T-helper 2 cell treated with Interferon-gamma antibody and Interleukin-4, amounts not matched to agents 100 ng/mL and 5 ng/mL, for 36 hours (primary cell): ENCODE measurements around the gene CFAP300. TPM values are rescaled to one million over a fixed set of nuclear protein-coding genes. Genes with fewer than 3 reads are reported as not detected.

Experiments used
- intact Hi-C: fragments of 100-400 bp; cut with micrococcal nuclease; formaldehyde crosslinking; loops from one replicate; pipeline ENCODE4 v1.15.1; 2023
- total RNA-seq: library from RNA; stranded (reverse); gene quantifications from 2 replicates; pipeline ENCODE4 v1.2.3, GENCODE V29; 2022

Gene CFAP300
- total RNA-seq, 1 donor from 2014 or later: not detected

- intact Hi-C loops: no loop called here
Observed at GRCh38 chr11:102071497-102072472, 24.5 kb downstream of the CFAP300 start.

GRCh38 chr11:102073253-102073652, 26.0 kb downstream of the CFAP300 start:
- intact Hi-C loops: no loop called here

- intact Hi-C loops: no loop called here
Observed at GRCh38 chr11:102079625-102080024, 32.4 kb downstream of the CFAP300 start.

GRCh38 chr11:102081313-102081712, 34.1 kb downstream of the CFAP300 start:
- intact Hi-C loops: no loop called here

- intact Hi-C loops: no loop called here
Observed at GRCh38 chr11:102085864-102086551, 38.8 kb downstream of the CFAP300 start.

GRCh38 chr11:102097186-102097585, 49.9 kb downstream of the CFAP300 start:
- intact Hi-C loops: no loop called here

GRCh38 chr11:102099755-102100154, 52.5 kb downstream of the CFAP300 start:
- intact Hi-C loops: no loop called here

- intact Hi-C loops: no loop called here
Observed at GRCh38 chr11:102108734-102109440, 61.6 kb downstream of the CFAP300 start.

GRCh38 chr11:102109896-102110760, 62.9 kb downstream of the CFAP300 start, which contains the start of gene YAP1:
Gene YAP1 (plus strand): TSS chr11:102110447. CDS start chr11:102110849, 402 bp downstream.
- intact Hi-C loops: loop anchor here (5.0 kb wide), 1 partner anchor 157 kb away; no protein-coding TSS in a partner anchor

- intact Hi-C loops: loop anchor here (5.0 kb wide), 1 partner anchor 157 kb away; no protein-coding TSS in a partner anchor
Observed at GRCh38 chr11:102110761-102111010, 63.4 kb downstream of the CFAP300 start.

GRCh38 chr11:102111011-102111786, 64.0 kb downstream of the CFAP300 start:
- intact Hi-C loops: loop anchor here (5.0 kb wide), 1 partner anchor 156 kb away; no protein-coding TSS in a partner anchor

- intact Hi-C loops: loop anchor here (5.0 kb wide), 1 partner anchor 155 kb away; no protein-coding TSS in a partner anchor
Observed at GRCh38 chr11:102111787-102112508, 64.7 kb downstream of the CFAP300 start.

GRCh38 chr11:102112509-102112821, 65.2 kb downstream of the CFAP300 start:
- intact Hi-C loops: loop anchor here (5.0 kb wide), 1 partner anchor 155 kb away; no protein-coding TSS in a partner anchor

- intact Hi-C loops: loop anchor here (5.0 kb wide), 1 partner anchor 153 kb away; no protein-coding TSS in a partner anchor
Observed at GRCh38 chr11:102114032-102114431, 66.8 kb downstream of the CFAP300 start.

GRCh38 chr11:102115557-102115956, 68.3 kb downstream of the CFAP300 start:
- intact Hi-C loops: no loop called here

- intact Hi-C loops: no loop called here
Observed at GRCh38 chr11:102116453-102117205, 69.4 kb downstream of the CFAP300 start.

- intact Hi-C loops: no loop called here
Observed at GRCh38 chr11:102117472-102118113, 70.4 kb downstream of the CFAP300 start.

GRCh38 chr11:102118937-102119336, 71.7 kb downstream of the CFAP300 start:
- intact Hi-C loops: no loop called here
